H1 (cell line): ENCODE data around the gene KLHL9.

ENCODE experiments used
- POLR2AphosphoS5 ChIP-seq: IDR thresholded peaks from 2 replicates; pipeline ENCODE4 v1.6.1; 2011; ENCODE audit warnings: low read depth, low read length
- TF ChIP-seq, protein P1 (sequence below), 3 experiments: IDR thresholded peaks; 1 replicate in 2 of 3; 2 replicates in 1 of 3; pipeline versions ENCODE4 v1.5.1 to v1.6.1; 2011; ENCODE audit warnings: low read length in 3 of 3, mild to moderate bottlenecking in 3 of 3, inconsistent platforms in 2 of 3, low read depth in 1 of 3, moderate library complexity in 1 of 3; ENCODE audit not compliant: insufficient read depth in 1 of 3; ENCODE audit errors: control extremely low read depth in 1 of 3

DNA sequence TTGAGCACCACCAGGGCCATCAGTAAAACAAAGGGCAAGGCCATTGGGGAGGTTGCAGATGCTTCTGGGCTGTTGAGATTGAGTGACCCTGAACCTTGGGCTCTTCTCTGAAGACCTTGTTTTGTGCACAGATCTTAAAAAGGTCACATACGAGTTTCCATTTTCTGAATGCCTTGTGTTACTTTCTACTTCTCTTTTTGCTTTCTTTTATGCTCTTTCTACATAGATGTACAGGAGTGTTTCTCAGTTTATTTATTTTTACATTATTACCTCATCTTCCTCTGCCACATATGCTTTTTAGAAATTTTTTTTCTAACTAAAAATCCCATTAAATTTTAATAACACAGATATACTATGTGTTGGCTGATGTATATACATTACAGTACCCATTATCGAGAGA lies 30.0 kb downstream of the KLHL9 start, which contains the start of gene IFNA5:
- no peak for TF ChIP-seq POLR2AphosphoS5
- TF ChIP-seq, protein P1, sequence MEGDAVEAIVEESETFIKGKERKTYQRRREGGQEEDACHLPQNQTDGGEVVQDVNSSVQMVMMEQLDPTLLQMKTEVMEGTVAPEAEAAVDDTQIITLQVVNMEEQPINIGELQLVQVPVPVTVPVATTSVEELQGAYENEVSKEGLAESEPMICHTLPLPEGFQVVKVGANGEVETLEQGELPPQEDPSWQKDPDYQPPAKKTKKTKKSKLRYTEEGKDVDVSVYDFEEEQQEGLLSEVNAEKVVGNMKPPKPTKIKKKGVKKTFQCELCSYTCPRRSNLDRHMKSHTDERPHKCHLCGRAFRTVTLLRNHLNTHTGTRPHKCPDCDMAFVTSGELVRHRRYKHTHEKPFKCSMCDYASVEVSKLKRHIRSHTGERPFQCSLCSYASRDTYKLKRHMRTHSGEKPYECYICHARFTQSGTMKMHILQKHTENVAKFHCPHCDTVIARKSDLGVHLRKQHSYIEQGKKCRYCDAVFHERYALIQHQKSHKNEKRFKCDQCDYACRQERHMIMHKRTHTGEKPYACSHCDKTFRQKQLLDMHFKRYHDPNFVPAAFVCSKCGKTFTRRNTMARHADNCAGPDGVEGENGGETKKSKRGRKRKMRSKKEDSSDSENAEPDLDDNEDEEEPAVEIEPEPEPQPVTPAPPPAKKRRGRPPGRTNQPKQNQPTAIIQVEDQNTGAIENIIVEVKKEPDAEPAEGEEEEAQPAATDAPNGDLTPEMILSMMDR (IDR thresholded peaks at IDR 0.05; ENCODE audit: control extremely low read depth in 1 of 3, insufficient read depth in 1 of 3, low read depth in 1 of 3, low read length in 3 of 3), result no peak
